HG03432 (cell line): Measurements from ENCODE around the gene KLHL3.

Experiments used
- ATAC-seq: cut with Tn5 transposase; IDR thresholded peaks from one replicate; pipeline ENCODE4 v1.9.1; 2021; ENCODE audit warnings: mild to moderate bottlenecking, moderate library complexity; ENCODE audit not compliant: unreplicated experiment

KLHL3 gene

DNA sequence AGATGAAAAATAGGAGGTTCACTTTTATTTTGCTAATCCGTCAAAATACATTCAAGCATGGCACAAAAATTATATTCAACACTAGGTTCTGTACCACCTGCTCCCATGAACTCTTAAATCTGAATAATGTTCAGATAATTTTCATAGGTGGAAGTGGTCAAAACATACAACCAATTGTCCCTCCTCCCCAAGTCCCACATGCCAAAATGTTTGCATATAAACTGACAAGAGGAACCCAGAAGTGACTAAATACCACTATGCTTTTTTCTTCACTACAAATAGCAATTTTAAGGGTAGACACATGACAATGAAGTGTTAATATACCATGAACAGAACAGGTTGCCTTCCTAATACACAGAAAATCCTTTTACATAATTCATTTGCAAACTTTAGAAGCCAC, 14.5 kb upstream of the KLHL3 start:
- ATAC-seq, result no peak

DNA sequence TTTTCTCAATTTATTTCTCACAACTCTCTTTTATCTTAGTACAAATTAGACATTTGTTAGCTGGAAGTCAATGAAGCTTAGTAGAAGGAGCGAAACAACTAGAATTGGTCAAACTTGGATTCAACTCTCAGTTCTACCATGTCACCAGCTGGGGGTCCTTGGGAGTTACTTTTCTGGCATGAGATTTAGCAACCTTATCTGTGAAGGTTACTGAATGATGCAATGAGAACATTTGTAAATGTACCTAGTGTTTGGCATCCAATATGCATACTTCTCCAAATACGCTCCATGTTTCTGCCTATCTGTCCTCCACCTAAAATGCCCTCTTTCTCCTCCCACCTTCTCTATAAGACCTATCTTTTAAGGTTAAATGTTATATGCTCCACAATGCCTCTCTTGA, 12.0 kb upstream of the KLHL3 start:
- no peak for ATAC-seq

DNA sequence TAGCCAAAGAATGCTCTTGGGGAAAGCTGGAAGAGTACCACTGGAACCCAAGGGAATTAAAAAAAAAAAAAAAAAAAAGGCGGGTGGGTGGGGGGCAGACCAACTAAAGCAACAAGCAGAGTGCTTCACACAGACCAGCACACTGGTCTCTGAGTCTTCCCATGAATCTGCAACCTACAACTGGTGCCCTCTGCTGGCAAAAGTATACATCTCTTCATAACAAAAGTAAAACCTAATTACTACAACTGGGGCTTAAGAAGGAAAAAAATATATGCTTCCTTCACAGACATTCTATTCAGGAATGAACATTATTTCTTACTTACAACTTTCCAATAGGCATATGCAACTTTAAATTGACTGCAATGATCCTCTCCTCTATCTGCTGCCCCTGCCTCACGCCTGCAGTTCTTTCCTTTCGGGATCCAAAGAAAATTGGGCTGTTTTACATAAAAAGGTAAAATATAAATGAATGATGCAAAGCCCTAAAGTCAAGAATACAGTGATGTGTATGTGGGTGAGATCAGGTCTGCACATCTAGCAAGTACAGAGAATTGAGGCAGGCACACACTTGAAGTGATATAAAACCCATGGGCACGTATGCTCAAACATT, 7.2 kb upstream of the KLHL3 start:
- ATAC-seq, result peak; percentile 82

GRCh38 chr5:137741718-137742117, 5.8 kb upstream of the KLHL3 start:
- ATAC-seq, result no peak

- ATAC-seq, result no peak
Measured at GRCh38 chr5:137739737-137740136, 3.8 kb upstream of the KLHL3 start.

- no peak for ATAC-seq
Measured at GRCh38 chr5:137738947-137739346, 3.1 kb upstream of the KLHL3 start.

DNA sequence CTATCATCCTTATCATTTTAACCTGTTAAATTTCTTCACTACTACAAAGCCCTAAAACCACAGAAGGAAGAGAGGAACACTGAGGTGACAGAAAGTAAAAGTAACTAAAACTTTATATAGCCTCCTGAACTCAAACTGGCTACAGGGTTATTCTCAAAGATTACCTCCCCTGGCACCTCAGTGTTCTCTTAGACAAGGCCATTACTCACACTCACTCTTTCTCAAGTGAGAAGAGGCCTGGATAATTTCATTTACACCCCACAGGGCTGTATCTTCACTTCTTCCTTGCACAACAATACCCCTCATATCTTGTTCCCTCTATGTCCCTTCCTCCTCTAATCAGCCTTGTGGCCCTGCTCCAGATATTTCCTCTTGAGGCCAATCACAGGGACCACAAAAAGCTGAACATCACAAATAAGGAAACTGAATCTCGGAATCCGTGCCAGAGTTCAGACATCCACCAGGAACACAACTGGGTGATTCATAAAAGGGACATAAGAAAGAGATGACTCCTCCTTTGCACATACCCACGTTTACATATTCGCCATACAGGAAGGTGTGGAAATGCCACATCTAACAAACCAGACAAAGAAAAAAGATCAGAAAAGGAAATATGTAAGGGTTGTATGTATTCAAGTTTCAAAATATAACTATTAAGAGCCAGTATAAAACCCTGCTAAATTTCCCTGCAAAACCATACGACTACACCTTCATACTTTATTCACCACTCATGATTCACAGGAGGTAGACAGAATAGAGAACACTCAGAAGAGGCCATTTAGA, 1.7 kb upstream of the KLHL3 start:
- ATAC-seq, result peak; percentile 37

DNA sequence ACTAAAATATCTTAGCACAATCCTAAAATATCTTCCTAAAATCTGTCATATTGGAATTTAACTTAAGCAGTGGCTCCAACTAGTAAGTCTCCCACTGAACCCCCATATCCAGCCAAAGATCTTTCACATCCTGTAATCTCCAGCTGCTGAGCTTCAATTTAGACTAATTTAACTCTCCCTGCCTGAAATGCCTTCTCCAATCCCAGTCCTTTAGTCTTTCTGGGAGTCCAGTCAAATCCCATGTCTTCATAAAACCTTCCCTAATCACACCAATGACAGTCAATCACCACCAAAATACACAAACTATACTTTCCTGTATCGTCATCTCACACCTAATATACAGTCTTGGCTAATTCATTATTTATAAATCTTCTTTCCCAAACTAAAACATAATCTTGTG, 607 bp upstream of the KLHL3 start:
- no peak for ATAC-seq

- ATAC-seq, result peak; percentile 16
Measured at GRCh38 chr5:137734962-137735554, 831 bp downstream of the KLHL3 start.

GRCh38 chr5:137734331-137734730, 1.6 kb downstream of the KLHL3 start:
- ATAC-seq, result no peak

- no peak for ATAC-seq
Measured at GRCh38 chr5:137733922-137734321, 2.0 kb downstream of the KLHL3 start.

DNA sequence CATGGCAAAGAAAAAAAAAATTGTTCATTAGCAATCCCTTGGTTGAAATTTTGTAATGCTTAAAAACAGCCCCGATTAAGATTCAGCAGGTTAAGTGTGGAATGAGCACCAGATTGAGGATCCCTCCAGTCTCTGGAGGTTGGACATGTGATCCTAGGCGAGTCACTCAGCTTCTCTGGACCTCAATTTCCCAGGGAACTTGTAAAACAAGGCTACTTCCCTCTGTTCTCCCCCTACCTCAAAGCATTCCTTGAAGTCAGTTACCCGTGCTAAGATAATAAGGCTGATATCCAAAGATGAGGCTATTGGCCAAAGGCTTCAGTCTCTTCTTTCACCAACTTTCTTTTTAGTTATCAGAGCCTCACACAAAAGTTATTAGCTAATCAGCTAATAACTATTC, 2.9 kb downstream of the KLHL3 start:
- no peak for ATAC-seq

DNA sequence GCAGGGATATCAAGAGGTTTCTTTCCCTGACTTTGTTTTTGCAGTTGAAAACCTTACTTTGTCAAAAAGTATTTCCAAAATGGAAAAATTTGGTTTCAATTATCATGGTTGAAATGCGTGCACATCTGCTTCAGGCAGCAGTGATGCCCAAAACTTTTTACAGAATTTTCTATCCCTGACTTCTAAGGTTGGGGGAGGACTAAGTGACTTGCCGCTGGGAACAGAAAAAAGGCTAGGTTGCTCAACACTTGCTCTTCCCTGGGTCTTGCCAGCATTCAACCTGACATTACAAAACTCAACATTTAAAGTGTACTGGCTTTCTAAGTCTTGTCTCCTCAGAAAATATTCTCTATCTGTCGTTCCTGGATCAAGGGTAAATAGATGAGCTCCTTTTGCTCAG, 4.7 kb downstream of the KLHL3 start:
- no peak for ATAC-seq

DNA sequence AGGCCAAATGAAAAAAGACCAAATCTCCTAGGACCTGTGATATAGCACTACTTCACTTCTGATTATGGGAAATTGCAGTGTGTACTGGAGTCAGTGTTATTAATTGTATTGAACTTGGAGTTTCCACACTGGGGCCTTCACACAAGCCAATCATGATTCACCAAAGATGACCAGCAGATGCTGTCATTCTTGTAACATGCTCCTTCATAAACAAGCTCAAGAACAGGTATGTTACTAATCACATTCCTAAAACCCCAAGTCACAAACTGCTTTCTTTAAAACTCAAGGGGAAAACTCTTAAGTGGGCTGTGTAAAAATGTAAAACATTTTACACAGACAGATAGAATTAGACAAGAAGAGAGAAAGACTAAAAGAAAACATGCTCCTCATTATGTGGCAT, 5.6 kb downstream of the KLHL3 start:
- ATAC-seq, result no peak

- no peak for ATAC-seq
Measured at GRCh38 chr5:137728048-137728447, 7.8 kb downstream of the KLHL3 start.

- ATAC-seq, result no peak
Measured at GRCh38 chr5:137727623-137728022, 8.3 kb downstream of the KLHL3 start.

DNA sequence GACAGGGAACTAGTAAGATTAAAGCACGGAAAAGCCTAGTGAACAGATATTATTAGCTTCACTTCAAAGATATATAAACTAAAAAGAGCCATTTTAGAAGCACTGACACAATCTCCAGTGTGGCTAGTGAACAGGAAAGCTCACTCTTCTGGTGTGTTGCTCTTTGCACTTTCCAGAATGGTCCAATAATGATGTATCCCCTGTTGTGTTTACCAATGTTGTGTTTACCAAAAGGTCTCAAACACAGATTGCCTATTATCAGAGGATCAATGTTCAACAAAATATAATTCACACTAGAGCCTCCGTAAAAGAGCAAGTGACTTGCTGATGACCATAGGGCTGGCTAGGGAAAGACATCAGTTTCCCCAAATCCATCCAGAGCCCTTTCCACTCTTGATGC, 11.6 kb downstream of the KLHL3 start:
- no peak for ATAC-seq

DNA sequence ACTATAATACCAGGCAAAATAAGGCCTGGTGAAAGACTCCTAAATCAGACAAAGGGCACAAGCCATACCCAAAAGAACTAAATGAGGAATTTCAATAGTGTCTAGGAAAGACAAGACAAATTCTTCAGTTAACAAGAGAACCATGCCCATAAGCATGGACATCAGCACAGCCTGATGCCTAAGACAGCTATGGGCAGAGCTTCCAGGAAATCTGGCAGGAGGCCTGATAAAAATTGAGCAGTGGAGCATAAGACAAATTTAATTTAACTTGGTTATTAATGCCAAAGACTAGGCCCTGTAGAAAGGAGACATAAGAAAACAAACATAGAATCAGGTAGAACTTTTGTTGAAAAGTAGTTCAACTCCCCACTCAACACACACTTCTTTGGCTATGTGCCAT, 17.3 kb downstream of the KLHL3 start:
- ATAC-seq, result no peak

- no peak for ATAC-seq
Measured at GRCh38 chr5:137716337-137716736, 19.6 kb downstream of the KLHL3 start.

DNA sequence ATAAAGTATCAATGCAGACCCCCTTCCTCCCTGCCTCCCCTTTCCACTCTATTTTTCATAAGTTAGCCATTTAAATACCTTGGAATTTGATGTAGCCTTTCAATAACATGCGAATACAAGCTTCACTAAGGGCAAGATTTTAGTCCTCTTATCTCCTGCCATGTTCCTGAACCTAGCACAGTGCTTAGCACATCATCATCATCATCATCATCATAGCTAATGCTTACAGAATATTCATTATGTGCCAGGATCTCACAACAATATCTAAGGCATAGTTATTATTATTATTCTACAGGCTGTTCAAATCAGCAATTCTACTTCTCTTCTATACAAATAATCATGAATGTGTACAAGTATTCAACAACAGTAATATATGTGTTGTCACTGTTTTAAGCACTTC, 20.4 kb downstream of the KLHL3 start:
- no peak for ATAC-seq

- no peak for ATAC-seq
Measured at GRCh38 chr5:137714946-137715345, 20.9 kb downstream of the KLHL3 start.

GRCh38 chr5:137714494-137714893, 21.4 kb downstream of the KLHL3 start:
- ATAC-seq, result no peak
